GM18867 (cell line): ENCODE measurements around the gene SHISA5.
"Not testable (repeated sequence)": the region's sequence is repeated elsewhere in the genome, so short reads cannot be mapped to it uniquely, and the experiment has no call there.

Experiments
- ATAC-seq: cut with Tn5 transposase; IDR thresholded peaks from one replicate; pipeline ENCODE4 v1.9.1; 2021; ENCODE audit warnings: mild to moderate bottlenecking, moderate library complexity; ENCODE audit not compliant: unreplicated experiment

Gene SHISA5

GRCh38 chr3:48461767-48462166, 42.2 kb downstream of the SHISA5 start:
- not testable (repeated sequence) for ATAC-seq

- no peak for ATAC-seq
Measured at GRCh38 chr3:48460517-48460902, 43.5 kb downstream of the SHISA5 start.

- ATAC-seq = no peak
Measured at GRCh38 chr3:48459773-48460516, 44.0 kb downstream of the SHISA5 start.

GRCh38 chr3:48459331-48459730, 44.6 kb downstream of the SHISA5 start:
- no peak for ATAC-seq

GRCh38 chr3:48456456-48456855, 47.5 kb downstream of the SHISA5 start:
- ATAC-seq = no peak

GRCh38 chr3:48451270-48451669, 52.7 kb downstream of the SHISA5 start:
- ATAC-seq = no peak

GRCh38 chr3:48446425-48447193, 57.4 kb downstream of the SHISA5 start, which contains the start of gene ATRIP:
TSS of gene ATRIP (plus strand) at chr3:48446737. CDS start at chr3:48446846, 109 bp downstream.
- ATAC-seq = peak; percentile 88

- ATAC-seq = no peak
Measured at GRCh38 chr3:48446043-48446424, 57.9 kb downstream of the SHISA5 start.

- ATAC-seq = no peak
Measured at GRCh38 chr3:48445277-48445882, 58.6 kb downstream of the SHISA5 start.

- no peak for ATAC-seq
Measured at GRCh38 chr3:48441940-48442339, 62.0 kb downstream of the SHISA5 start.

- no peak for ATAC-seq
Measured at GRCh38 chr3:48440590-48440958, 63.4 kb downstream of the SHISA5 start.

- ATAC-seq = peak; percentile 95
Measured at GRCh38 chr3:48439820-48440589, 64.0 kb downstream of the SHISA5 start, which contains the start of the genes CCDC51 and TMA7. TSS of gene CCDC51 (minus strand) at chr3:48440119. CDS start at chr3:48435128, 4,991 bp downstream. TSS of gene TMA7 (plus strand) at chr3:48440257. CDS start at chr3:48440297, 40 bp downstream.

GRCh38 chr3:48437812-48438211, 66.2 kb downstream of the SHISA5 start:
- ATAC-seq = no peak

- no peak for ATAC-seq
Measured at GRCh38 chr3:48436855-48437254, 67.1 kb downstream of the SHISA5 start.

GRCh38 chr3:48436477-48436787, 67.5 kb downstream of the SHISA5 start:
- ATAC-seq = no peak

GRCh38 chr3:48435774-48436476, 68.0 kb downstream of the SHISA5 start:
- ATAC-seq = no peak

- no peak for ATAC-seq
Measured at GRCh38 chr3:48435223-48435595, 68.8 kb downstream of the SHISA5 start.

GRCh38 chr3:48434591-48435222, 69.3 kb downstream of the SHISA5 start:
- ATAC-seq = no peak

GRCh38 chr3:48433472-48434118, 70.4 kb downstream of the SHISA5 start:
- no peak for ATAC-seq
